Liver (tissue), 9 donors: Measurements from ENCODE around the gene KYAT1. TPM values are rescaled to one million over a fixed set of nuclear protein-coding genes. Genes with fewer than 3 reads are reported as not detected.

Experiments
- DNase-seq: peaks from one replicate; pipeline ENCODE4 v3.0.0-alpha.2; 2017; ENCODE audit warnings: low spot score
- H3K27ac ChIP-seq, 2 donors: one replicate each; pipeline ENCODE4 v1.7.0; 2013; ENCODE audit warnings: inconsistent platforms in 2 of 2, low read length in 2 of 2, control low read depth in 1 of 2, low read depth in 1 of 2, mild to moderate bottlenecking in 1 of 2
- H3K27me3 ChIP-seq, 4 donors: one replicate each; pipeline versions ENCODE4 v1.6.1 to v1.7.0; 2013; ENCODE audit warnings: low read length in 3 of 4, inconsistent platforms in 1 of 4, mild to moderate bottlenecking in 1 of 4, moderate library complexity in 1 of 4; ENCODE audit not compliant: control insufficient read depth in 4 of 4, insufficient read depth in 4 of 4
- H3K36me3 ChIP-seq, 4 donors: one replicate each; pipeline versions ENCODE4 v1.6.1 to v1.7.0; 2013; ENCODE audit warnings: low read length in 3 of 4, mild to moderate bottlenecking in 3 of 4, low read depth in 1 of 4, moderate library complexity in 1 of 4; ENCODE audit not compliant: control insufficient read depth in 4 of 4, insufficient read depth in 3 of 4
- H3K4me1 ChIP-seq, 4 donors: one replicate each; pipeline versions ENCODE4 v1.6.1 to v1.7.0; 2013; ENCODE audit warnings: low read length in 3 of 4, mild to moderate bottlenecking in 3 of 4, moderate library complexity in 1 of 4; ENCODE audit not compliant: control insufficient read depth in 4 of 4, insufficient read depth in 4 of 4
- H3K4me3 ChIP-seq, 3 donors: one replicate each; pipeline versions ENCODE4 v1.6.1 to v1.7.0; 2013; ENCODE audit warnings: low read length in 3 of 3, control low read depth in 1 of 3, low read depth in 1 of 3, mild to moderate bottlenecking in 1 of 3
- H3K9ac ChIP-seq, 2 donors: one replicate each; pipeline ENCODE4 v1.7.0; 2013; ENCODE audit warnings: low read length in 2 of 2, mild to moderate bottlenecking in 2 of 2, moderate library complexity in 2 of 2, control low read depth in 1 of 2, low read depth in 1 of 2
- H3K9me3 ChIP-seq, 4 donors: one replicate each; pipeline versions ENCODE4 v1.6.1 to v1.7.0; 2013; ENCODE audit warnings: low read length in 3 of 4; ENCODE audit not compliant: control insufficient read depth in 4 of 4
- ATF3 ChIP-seq: IDR thresholded peaks from 2 replicates; pipeline ENCODE4 v1.6.1; 2016; ENCODE audit warnings: antibody characterized with exemption
- EGR1 ChIP-seq, 2 donors: IDR thresholded peaks; 2 replicates each; pipeline ENCODE4 v1.6.1; 2016 to 2018; ENCODE audit warnings: antibody characterized with exemption in 2 of 2, low read depth in 2 of 2
- FOXA1 ChIP-seq: IDR thresholded peaks from 2 replicates; pipeline ENCODE4 v1.6.1; 2016; ENCODE audit warnings: antibody characterized with exemption
- FOXA2 ChIP-seq: IDR thresholded peaks from 2 replicates; pipeline ENCODE4 v1.6.1; 2016; ENCODE audit warnings: antibody characterized with exemption
- GABPA ChIP-seq, 2 donors: IDR thresholded peaks in 1 of 2; conservative IDR thresholded peaks in 1 of 2; 2 replicates each; pipeline ENCODE4 v1.6.1; 2016; ENCODE audit warnings: antibody characterized with exemption in 2 of 2, mild to moderate bottlenecking in 1 of 2, moderate library complexity in 1 of 2
- HNF4A ChIP-seq, 2 donors: conservative IDR thresholded peaks; 2 replicates each; pipeline ENCODE4 v1.6.1; 2016; ENCODE audit warnings: antibody characterized with exemption in 2 of 2, mild to moderate bottlenecking in 2 of 2
- HNF4G ChIP-seq: IDR thresholded peaks from 2 replicates; pipeline ENCODE4 v1.6.1; 2016; ENCODE audit warnings: antibody characterized with exemption
- JUND ChIP-seq, 2 donors: IDR thresholded peaks; 2 replicates each; pipeline ENCODE4 v1.6.1; 2016; ENCODE audit warnings: antibody characterized with exemption in 2 of 2
- MAX ChIP-seq: IDR thresholded peaks from 2 replicates; pipeline ENCODE4 v1.6.1; 2016; ENCODE audit warnings: antibody characterized with exemption
- NR2F2 ChIP-seq: IDR thresholded peaks from 2 replicates; pipeline ENCODE4 v1.6.1; 2016; ENCODE audit warnings: antibody characterized with exemption
- RAD21 ChIP-seq, 2 donors: IDR thresholded peaks; 2 replicates each; pipeline ENCODE4 v1.6.1; 2016; ENCODE audit warnings: antibody characterized with exemption in 2 of 2, mild to moderate bottlenecking in 2 of 2
- REST ChIP-seq: IDR thresholded peaks from 2 replicates; pipeline ENCODE4 v1.6.1; 2016; ENCODE audit warnings: antibody characterized with exemption, mild to moderate bottlenecking
- RXRA ChIP-seq, 2 donors: IDR thresholded peaks; 2 replicates each; pipeline ENCODE4 v1.6.1; 2017 to 2018; ENCODE audit warnings: antibody characterized with exemption in 2 of 2, mild to moderate bottlenecking in 1 of 2
- SP1 ChIP-seq: IDR thresholded peaks from 2 replicates; pipeline ENCODE4 v1.6.1; 2018; ENCODE audit warnings: antibody characterized with exemption, mild to moderate bottlenecking
- TAF1 ChIP-seq: conservative IDR thresholded peaks from 2 replicates; pipeline ENCODE4 v1.6.1; 2016; ENCODE audit warnings: antibody characterized with exemption, mild to moderate bottlenecking
- YY1 ChIP-seq: IDR thresholded peaks from 2 replicates; pipeline ENCODE4 v1.6.1; 2016; ENCODE audit warnings: antibody characterized with exemption, mild to moderate bottlenecking
- WGBS: extraction: QIAGEN DNeasy Blood & Tissue Kit; methylation state at CpG from one replicate; pipeline ENCODE4 v1.1.7; 2013; 5-methylcytosine and 5-hydroxymethylcytosine counted together
- polyA plus RNA-seq, 2 donors: library from polyadenylated mRNA; stranded (reverse) in 1 of 2; unstranded in 1 of 2; fragments of 200-250 nt in 1 of 2; fragments of >200 nt in 1 of 2; fragmentation: Nextera tagmentation in 1 of 2; extraction: Ambion mirVana in 1 of 2; gene quantifications; one replicate each; pipeline versions ENCODE4 v1.2.1 to v1.2.3, GENCODE V29; 2013 to 2015
- total RNA-seq, 2 donors: library from RNA; depleted of rRNA; stranded (reverse); fragments of >200 nt; gene quantifications; one replicate each; pipeline ENCODE4 v1.2.3, GENCODE V29; 2014
- TF ChIP-seq, protein P1 (sequence below): fragments of 150-350 bp; IDR thresholded peaks from 2 replicates; pipeline ENCODE4 v1.5.1; 2017; ENCODE audit warnings: improper control_type of control experiment, low read depth, low read length; ENCODE audit not compliant: missing input control
- TF ChIP-seq, protein P2 (sequence below): IDR thresholded peaks from 2 replicates; pipeline ENCODE4 v1.6.1; 2016; ENCODE audit warnings: antibody characterized with exemption
- donor health status: healthy.
- donor health status: healthy.
- donor health status: healthy.
- donor health status: healthy.
- donor health status: healthy.

The KYAT1 gene
- total and polyA plus RNA-seq, 4 donors, result 3.8 to 8.1 (median 7.4) TPM

DNA sequence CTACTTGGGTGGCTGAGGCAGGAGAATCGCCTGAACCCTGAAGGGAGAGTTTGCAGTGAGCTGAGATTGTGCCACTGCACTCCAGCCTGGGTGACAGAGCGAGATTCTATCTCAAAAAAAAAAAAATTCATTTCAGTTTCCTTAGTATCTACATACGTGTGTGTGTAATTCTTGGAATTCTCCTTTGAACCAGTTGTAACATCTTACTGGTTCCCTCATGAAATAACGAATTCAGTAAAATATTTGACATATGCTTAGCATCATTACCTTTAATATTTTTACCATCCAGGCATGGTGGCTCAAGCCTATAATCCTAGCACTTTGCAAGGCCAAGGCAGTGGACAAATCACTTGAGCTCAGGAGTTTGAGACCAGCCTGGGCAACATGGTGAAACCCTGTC is 47.8 kb upstream of the KYAT1 start:
- H3K9me3 ChIP-seq, result no peaks in the 10 kb centered on the region
- no peaks in the 10 kb centered on the region for H3K27me3 ChIP-seq
- H3K9ac ChIP-seq, result no peak overlapping the region
- DNase-seq, result no peak
- WGBS, result 91% methylated on average over 4 of the region's 4 CpGs
- H3K4me3 ChIP-seq, result no peak overlapping the region
- peaks cover 0 to 4% (median 3%) of the 10 kb centered on the region in 4 donors for H3K36me3 ChIP-seq
- no peak for TF ChIP-seq EGR1 (IDR thresholded peaks at IDR 0.05; ENCODE audit: low read depth in 2 of 2)
- no peak for TF ChIP-seq ATF3
- no peak for TF ChIP-seq MAX
- TF ChIP-seq, protein P1, sequence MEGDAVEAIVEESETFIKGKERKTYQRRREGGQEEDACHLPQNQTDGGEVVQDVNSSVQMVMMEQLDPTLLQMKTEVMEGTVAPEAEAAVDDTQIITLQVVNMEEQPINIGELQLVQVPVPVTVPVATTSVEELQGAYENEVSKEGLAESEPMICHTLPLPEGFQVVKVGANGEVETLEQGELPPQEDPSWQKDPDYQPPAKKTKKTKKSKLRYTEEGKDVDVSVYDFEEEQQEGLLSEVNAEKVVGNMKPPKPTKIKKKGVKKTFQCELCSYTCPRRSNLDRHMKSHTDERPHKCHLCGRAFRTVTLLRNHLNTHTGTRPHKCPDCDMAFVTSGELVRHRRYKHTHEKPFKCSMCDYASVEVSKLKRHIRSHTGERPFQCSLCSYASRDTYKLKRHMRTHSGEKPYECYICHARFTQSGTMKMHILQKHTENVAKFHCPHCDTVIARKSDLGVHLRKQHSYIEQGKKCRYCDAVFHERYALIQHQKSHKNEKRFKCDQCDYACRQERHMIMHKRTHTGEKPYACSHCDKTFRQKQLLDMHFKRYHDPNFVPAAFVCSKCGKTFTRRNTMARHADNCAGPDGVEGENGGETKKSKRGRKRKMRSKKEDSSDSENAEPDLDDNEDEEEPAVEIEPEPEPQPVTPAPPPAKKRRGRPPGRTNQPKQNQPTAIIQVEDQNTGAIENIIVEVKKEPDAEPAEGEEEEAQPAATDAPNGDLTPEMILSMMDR, result no peak
- no peak for TF ChIP-seq RAD21 (IDR thresholded peaks at IDR 0.05)
- no peak for TF ChIP-seq NR2F2
- no peak for TF ChIP-seq SP1
- no peak for TF ChIP-seq HNF4A (conservative IDR thresholded peaks at IDR 0.05)
- no peak for TF ChIP-seq JUND (IDR thresholded peaks at IDR 0.05)
- no peak for TF ChIP-seq TAF1
- TF ChIP-seq RXRA (IDR thresholded peaks at IDR 0.05), result no peak
- no peak for TF ChIP-seq REST
- no peak for TF ChIP-seq YY1
- no peak for TF ChIP-seq GABPA (IDR thresholded peaks at IDR 0.05 in 1 of 2, conservative IDR thresholded peaks at IDR 0.05 in 1 of 2)
- no peak for TF ChIP-seq FOXA1
- no peak for TF ChIP-seq FOXA2
- TF ChIP-seq, protein P2, sequence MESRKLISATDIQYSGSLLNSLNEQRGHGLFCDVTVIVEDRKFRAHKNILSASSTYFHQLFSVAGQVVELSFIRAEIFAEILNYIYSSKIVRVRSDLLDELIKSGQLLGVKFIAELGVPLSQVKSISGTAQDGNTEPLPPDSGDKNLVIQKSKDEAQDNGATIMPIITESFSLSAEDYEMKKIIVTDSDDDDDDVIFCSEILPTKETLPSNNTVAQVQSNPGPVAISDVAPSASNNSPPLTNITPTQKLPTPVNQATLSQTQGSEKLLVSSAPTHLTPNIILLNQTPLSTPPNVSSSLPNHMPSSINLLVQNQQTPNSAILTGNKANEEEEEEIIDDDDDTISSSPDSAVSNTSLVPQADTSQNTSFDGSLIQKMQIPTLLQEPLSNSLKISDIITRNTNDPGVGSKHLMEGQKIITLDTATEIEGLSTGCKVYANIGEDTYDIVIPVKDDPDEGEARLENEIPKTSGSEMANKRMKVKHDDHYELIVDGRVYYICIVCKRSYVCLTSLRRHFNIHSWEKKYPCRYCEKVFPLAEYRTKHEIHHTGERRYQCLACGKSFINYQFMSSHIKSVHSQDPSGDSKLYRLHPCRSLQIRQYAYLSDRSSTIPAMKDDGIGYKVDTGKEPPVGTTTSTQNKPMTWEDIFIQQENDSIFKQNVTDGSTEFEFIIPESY, result no peak
- TF ChIP-seq HNF4G, result no peak
- H3K4me1 ChIP-seq, result peaks cover 0 to 14% (median 9%) of the 10 kb centered on the region in 4 donors
- no peak overlapping the region for H3K27ac ChIP-seq
